ENCODE results near the gene PTGES3.

PTGES3 gene

DNA sequence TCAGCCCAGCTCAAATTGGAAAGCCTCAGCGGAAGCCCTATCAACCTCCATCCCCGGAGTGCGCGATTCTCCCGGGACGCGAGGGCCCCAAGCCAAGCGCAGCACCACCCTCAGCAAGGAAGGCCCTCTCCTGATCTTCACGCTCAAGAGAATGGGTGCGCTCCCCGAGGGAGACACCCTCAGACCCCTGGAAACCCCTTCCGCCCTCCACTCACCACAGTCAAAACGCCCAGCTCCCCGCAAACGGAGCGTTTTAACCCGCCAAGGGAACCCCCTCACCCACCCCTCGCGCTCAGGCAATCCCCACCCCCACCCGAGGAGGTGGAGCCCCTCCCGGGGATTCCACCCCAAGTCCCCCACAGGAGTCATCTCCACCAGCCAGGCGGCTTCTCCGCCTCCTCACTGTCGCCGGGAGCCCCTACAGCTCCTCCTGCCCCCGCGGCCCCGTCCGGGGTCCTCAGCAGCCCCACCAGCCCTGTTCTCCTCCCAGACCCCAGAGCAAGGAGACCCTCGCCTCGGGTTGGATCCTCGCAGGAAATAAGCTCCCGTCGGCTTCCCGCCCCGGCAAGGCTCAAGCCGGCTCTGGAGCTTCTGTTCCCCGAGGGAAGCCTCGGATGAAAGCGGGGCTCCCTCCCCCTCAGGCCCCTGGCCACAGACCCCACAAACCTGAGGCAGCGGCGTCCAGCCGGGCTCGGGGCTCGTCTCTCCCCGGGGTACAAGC lies 58.5 kb downstream of the PTGES3 start:
- peak; percentile 57 for DNase-seq (ENCODE audit: low spot score)

- DNase-seq (ENCODE audit: low spot score): peak; percentile 51
Measured at GRCh38 chr12:56628671-56629458, 59.2 kb downstream of the PTGES3 start.

GRCh38 chr12:56626701-56627100 lies 61.4 kb downstream of the PTGES3 start:
- DNase-seq (ENCODE audit: low spot score): no peak

DNA sequence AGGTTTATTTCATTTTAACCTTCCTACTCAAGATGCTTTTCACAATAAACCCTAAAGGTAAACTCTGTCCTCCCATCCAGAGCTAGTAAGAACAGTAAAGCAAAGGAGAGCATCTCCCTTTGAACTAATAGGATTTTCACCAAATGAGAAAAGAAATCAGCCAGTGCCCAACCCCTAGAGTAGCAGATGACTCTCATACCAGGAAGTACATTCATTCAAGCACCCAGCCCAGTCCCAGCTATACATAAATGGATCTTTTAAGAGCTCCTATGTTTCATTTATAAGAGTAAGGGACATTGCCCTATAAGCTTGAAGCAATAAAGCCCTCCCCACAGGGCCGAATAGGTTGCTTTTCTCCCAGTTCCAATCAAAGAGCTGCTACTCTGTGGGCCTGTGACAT lies 65.5 kb downstream of the PTGES3 start:
- no peak for DNase-seq (ENCODE audit: low spot score)

DNA sequence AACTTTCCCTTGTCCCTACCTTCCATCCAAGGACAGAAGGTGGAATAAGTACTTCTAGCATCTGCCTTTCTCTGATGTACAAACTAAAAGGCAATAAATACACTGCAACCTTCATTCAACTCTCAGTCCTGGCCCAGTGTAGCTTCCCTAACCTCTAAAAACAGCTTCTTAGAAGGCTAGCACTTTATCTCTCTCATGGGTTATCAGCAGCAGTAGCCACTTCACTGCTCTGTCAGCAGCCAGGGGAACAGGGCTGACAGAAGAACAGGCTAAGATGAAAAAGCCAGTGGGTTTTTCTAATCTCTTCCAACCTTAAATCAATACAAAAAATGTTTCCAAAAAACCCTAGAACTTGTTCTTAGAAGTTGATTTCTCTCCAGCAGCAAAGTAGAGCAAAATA lies 71.2 kb downstream of the PTGES3 start:
- DNase-seq (ENCODE audit: low spot score): no peak

- no peak for DNase-seq (ENCODE audit: low spot score)
Measured at GRCh38 chr12:56616244-56616643, 71.8 kb downstream of the PTGES3 start.

DNA sequence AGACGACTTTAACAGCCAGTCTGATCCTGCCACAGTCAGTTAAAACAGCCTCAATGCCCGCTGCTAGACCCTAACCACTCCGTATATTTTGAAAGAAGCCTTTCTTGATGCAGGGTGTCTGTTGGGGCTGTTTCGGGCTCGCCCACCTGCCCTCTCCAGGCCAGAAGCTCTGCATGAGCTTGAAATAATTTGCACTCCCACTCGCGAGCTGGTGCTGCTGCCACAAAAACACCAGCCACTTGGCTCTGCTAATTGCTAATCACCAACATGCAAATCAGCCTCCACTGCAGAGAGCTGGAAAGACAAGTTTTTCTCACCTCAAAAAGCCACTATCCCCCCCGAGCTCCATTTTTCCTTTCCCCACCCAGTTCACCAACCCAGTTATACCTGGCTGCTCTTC lies 73.5 kb downstream of the PTGES3 start:
- no peak for DNase-seq (ENCODE audit: low spot score)

Measured in HuH-7.5 (cell line).